K562 (cell line): ENCODE data around the gene AGMO.

Source experiments
- ARID4B ChIP-seq: sonication (generic); formaldehyde crosslinking; IDR thresholded peaks from 2 replicates; pipeline ENCODE4 v1.8.0; 2022; ENCODE audit warnings: mild to moderate bottlenecking, missing genetic modification reagents
- ETV1 ChIP-seq: fragments of 450-650 bp; conservative IDR thresholded peaks from 2 replicates; pipeline ENCODE4 v1.6.1; 2016; ENCODE audit warnings: missing genetic modification characterization, control low read depth, low read depth, missing compliant biosample characterization
- PKNOX1 ChIP-seq: fragments of 450-650 bp; IDR thresholded peaks from 2 replicates; pipeline ENCODE4 v1.6.1; 2016
- SIN3A ChIP-seq, 2 experiments: fragments of 150-350 bp in 1 of 2; IDR thresholded peaks; 2 replicates each; pipeline ENCODE4 v1.6.1; 2011 to 2016; ENCODE audit warnings: borderline replicate concordance in 2 of 2, low read depth in 2 of 2, low read length in 2 of 2, mild to moderate bottlenecking in 2 of 2, moderate library complexity in 2 of 2; ENCODE audit not compliant: control insufficient read depth in 1 of 2
- SMARCA5 ChIP-seq: fragments of 450-650 bp; IDR thresholded peaks from 2 replicates; pipeline ENCODE4 v1.6.1; 2016
- SMARCB1 ChIP-seq: IDR thresholded peaks from 2 replicates; pipeline ENCODE4 v1.6.1; 2011; ENCODE audit warnings: improper control_type of control experiment, low read depth; ENCODE audit not compliant: insufficient read length

GRCh38 chr7:15305002-15305600, 256.7 kb downstream of the AGMO start:
- TF ChIP-seq ARID4B (CRISPR knock-in tag) (no peak), SMARCA5 (no peak), SMARCB1 (no peak), SIN3A (IDR thresholded peaks at IDR 0.05; ENCODE audit: borderline replicate concordance in 2 of 2, control insufficient read depth in 1 of 2, low read depth in 2 of 2, low read length in 2 of 2) (no peak), ETV1 (tag) (no peak), PKNOX1 (no peak)
